Activated gamma-delta T cell treated with Interleukin-2 at 50 U/mL for 16 hours (primary cell): ENCODE data around the gene MARCHF3.
"Not testable (repeated sequence)": the region's sequence is repeated elsewhere in the genome, so short reads cannot be mapped to it uniquely, and the experiment has no call there.

Experiments
- DNase-seq: peaks from one replicate; pipeline ENCODE4 v3.0.0-alpha.2; 2020

Gene MARCHF3

GRCh38 chr5:127011153-127011552 lies 19.2 kb downstream of the MARCHF3 start:
- DNase-seq, result no peak

- DNase-seq, result no peak
Measured at GRCh38 chr5:127010362-127010761, 20.0 kb downstream of the MARCHF3 start.

GRCh38 chr5:127009784-127010183 lies 20.6 kb downstream of the MARCHF3 start:
- no peak for DNase-seq

- DNase-seq, result no peak
Measured at GRCh38 chr5:127008300-127008975, 21.9 kb downstream of the MARCHF3 start.

- no peak for DNase-seq
Measured at GRCh38 chr5:127007522-127007921, 22.8 kb downstream of the MARCHF3 start.

GRCh38 chr5:127006744-127007143 lies 23.6 kb downstream of the MARCHF3 start:
- no peak for DNase-seq

GRCh38 chr5:127005282-127005681 lies 25.1 kb downstream of the MARCHF3 start:
- not testable (repeated sequence) for DNase-seq

GRCh38 chr5:127004721-127005120 lies 25.6 kb downstream of the MARCHF3 start:
- DNase-seq, result no peak

- no peak for DNase-seq
Measured at GRCh38 chr5:127003798-127004495, 26.4 kb downstream of the MARCHF3 start.

GRCh38 chr5:127002390-127002789 lies 28.0 kb downstream of the MARCHF3 start:
- DNase-seq, result no peak

GRCh38 chr5:127001621-127002296 lies 28.6 kb downstream of the MARCHF3 start:
- DNase-seq, result no peak

- DNase-seq, result no peak
Measured at GRCh38 chr5:126998895-126999570, 31.3 kb downstream of the MARCHF3 start.

- no peak for DNase-seq
Measured at GRCh38 chr5:126998201-126998631, 32.1 kb downstream of the MARCHF3 start.

GRCh38 chr5:126995689-126996088 lies 34.7 kb downstream of the MARCHF3 start:
- no peak for DNase-seq

GRCh38 chr5:126995039-126995438 lies 35.3 kb downstream of the MARCHF3 start:
- DNase-seq, result no peak

GRCh38 chr5:126994485-126994884 lies 35.9 kb downstream of the MARCHF3 start:
- no peak for DNase-seq

GRCh38 chr5:126988021-126988569 lies 42.3 kb downstream of the MARCHF3 start:
- no peak for DNase-seq

- DNase-seq, result no peak
Measured at GRCh38 chr5:126987271-126987899, 43.0 kb downstream of the MARCHF3 start.

- DNase-seq, result no peak
Measured at GRCh38 chr5:126984632-126985031, 45.7 kb downstream of the MARCHF3 start.

- no peak for DNase-seq
Measured at GRCh38 chr5:126983874-126984266, 46.5 kb downstream of the MARCHF3 start.

GRCh38 chr5:126982926-126983873 lies 47.2 kb downstream of the MARCHF3 start:
- no peak for DNase-seq
